SKM-1 treated with dmso at 0.1 percent for 144 hours (cell line): ENCODE measurements around the gene NFATC3.

Experiments used
- DNase-seq: peaks from one replicate; lab custom pipeline; 2025; ENCODE audit not compliant: unreplicated experiment; lab: John Stamatoyannopoulos, UW

NFATC3 gene

DNA sequence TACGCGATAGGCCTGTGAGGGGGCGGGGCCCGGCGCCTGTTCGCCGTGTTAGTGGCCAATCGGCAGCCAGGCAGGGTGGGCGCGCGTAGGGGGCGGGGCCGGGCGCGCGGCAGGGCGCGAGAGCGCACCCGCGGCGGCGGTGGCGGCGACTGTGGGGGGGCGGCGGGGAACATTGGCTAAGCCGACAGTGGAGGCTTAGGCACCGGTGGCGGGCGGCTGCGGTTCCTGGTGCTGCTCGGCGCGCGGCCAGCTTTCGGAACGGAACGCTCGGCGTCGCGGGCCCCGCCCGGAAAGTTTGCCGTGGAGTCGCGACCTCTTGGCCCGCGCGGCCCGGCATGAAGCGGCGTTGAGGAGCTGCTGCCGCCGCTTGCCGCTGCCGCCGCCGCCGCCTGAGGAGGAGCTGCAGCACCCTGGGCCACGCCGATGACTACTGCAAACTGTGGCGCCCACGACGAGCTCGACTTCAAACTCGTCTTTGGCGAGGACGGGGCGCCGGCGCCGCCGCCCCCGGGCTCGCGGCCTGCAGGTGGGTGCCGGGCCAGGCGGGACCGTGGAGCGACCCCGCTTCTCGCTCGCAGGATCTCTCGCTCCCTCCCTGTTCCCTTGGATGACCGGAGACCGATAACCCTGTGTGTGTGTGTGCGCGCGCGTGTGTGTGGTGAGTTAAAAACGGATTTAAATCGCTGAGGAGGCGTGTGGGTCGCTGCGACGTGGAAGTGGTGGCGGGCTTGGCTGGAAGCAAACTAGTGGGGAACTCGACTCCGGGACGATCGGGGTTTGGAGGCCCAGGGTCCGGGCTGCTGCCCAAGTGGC, at the start of gene NFATC3:
Gene NFATC3, plus strand, starts transcription at position 112 of the 813 bp plus-strand sequence. Its CDS starts 312 bp downstream, at position 424.
- DNase-seq = peak; percentile 91

DNA sequence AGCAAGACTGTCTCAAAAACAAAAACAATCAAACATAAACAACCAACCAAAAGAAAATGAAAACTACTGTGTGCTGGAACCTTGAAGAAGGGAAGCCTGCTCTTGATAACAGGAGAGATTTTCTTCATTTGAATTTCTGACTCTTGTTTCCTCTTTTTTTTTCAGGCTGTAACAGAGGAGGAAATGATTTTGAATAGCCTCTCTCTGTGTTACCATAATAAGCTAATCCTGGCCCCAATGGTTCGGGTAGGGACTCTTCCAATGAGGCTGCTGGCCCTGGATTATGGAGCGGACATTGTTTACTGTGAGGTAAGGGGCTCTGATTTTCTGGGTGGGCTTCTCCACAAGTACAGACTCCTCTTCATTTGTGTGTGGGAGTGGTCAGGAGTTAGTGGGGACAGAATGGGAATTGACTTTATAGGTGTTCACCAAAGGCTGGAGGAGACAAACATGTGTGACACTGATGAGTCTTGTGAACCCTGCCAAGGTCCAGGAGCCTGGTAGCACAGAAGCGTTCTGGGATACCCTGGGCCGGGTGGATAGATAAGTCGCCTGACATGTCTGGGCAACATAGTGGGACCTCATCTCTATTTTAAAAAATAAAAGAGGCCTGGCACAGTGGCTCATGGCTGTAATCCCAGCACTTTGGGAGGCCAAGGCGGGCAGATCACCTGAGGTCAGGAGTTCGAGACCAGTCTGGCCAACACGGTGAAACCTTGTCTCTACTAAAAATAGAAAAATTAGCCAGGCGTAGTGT, 47.2 kb upstream of the NFATC3 start:
- DNase-seq = peak; percentile 10

DNA sequence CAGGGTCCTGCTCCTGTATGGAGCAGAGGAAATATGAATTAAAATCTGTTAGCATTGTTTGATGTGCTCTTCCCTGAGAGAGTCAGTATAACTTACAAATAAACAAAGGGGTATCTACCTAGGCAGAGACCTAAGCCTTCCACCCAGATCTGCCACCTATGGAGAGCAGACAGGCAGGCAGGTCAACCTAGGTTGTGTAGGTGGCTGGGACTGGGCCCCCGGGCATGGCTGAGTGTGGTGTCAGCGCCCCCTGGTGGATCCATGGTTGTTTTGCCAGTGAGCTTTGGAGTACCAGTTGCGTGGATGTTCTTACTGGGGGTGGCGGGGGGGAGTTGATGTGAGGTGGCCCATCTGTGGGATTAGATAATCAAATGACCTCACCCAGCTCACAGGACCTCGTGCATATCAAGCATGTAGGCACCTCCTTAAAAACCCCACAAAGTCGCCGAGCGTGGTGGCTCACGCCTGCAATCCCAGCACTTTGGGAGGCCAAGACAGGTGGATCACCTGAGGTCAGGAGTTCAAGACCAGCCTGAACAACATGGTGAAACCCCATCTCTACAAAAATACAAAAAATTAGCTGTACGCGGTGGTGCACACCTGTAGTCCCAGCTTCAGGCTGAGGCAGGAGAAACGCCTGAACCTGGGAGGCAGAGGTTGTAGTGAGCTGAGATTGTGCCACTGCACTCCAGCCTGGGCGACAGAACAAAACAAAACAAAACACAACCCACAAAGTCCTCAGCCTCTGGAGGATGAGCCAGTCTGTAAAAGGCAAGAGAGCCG, 44.5 kb upstream of the NFATC3 start:
- DNase-seq = peak; percentile 58

DNA sequence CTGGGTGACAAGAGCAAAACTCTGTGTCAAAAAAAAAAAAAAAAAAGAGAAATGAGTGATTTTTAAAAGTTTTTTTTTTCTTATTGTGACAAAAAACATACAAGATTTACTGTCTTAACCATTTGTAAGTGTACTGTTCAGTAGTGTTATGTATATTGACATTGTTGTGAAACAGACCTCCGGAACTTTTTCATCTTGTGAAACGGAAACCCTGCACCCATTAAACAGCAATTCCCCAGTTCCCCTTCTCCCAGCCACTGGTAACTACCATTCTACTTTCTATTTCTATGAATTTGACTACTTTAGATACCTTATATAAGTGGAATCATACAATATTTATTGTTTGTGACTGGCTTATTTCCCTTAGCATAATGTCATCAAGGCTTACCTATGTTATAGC, 43.4 kb upstream of the NFATC3 start:
- no peak for DNase-seq

DNA sequence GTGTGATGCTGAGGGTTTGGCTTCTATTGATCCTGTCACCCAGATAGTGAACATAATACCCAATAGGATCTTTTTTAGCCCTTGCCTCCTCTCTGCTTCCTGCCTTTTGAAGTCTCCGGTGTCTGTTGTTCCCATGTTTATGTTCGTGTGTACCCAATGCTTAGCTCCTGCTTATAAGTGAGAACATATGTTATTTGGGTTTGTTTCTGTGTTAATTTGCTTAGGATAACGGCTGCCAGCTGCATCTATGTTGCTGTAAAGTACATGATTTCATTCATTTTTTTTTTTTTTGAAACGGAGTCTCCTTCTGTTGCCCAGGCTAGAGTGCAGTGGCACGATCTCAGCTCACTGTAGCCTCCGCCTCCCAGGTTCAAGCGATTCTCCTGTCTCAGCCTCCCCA, 39.1 kb upstream of the NFATC3 start:
- no peak for DNase-seq

DNA sequence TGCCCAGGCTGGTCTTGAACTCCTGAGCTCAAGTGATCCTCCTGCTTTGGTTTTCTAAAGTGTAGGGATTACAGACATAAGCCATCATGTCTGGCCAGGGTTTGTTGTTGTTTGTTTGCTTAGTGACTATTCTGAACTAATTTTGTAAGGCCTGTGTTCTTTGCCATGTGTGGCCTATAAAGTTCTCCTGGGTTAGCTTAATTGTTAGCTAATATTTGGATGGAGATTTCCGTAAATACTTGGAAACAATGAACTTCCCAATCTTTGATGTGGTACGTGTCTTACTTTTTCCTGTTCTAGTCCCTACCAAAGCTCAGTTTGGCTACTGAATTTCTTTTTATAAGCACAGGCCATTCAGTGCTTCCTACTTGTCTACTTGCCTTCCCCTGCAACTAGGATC, 37.2 kb upstream of the NFATC3 start:
- DNase-seq = no peak

DNA sequence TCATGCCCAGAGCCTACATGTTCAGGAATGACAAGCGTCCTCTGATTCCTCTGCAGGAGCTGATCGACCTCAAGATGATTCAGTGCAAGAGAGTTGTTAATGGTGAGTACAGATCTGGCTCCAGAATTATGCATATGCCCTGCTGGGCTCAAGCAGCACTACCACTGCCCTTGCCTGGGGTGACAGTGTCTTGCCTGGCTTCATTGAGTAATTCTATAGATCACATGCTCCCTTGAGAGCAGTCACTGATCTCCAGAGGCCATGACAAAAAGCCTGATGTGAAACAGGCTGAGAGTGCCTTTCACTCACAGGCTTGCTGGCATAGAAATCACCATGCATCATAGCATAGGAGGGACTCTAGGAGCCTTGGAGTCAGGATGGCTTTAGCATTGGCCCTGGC, 35.7 kb upstream of the NFATC3 start:
- DNase-seq = no peak

DNA sequence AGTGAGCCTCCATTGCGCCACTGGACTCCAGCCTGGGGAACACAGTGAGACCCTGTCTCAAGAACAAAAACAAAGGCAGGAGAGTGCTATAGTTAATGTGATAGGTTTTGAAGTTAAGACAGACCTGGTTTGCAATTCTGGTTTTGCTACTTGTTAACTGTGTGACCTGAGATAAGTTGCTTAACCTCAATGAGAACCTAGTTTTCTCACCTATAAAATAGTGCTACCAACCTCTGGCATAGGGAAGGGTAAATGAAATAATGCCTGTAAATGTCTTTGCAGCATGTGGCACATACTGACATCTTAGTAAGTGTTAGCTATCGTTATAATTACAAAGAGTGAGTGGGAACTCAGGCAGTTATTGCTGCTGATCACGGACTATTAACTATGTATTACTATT, 29.8 kb upstream of the NFATC3 start:
- no peak for DNase-seq

DNA sequence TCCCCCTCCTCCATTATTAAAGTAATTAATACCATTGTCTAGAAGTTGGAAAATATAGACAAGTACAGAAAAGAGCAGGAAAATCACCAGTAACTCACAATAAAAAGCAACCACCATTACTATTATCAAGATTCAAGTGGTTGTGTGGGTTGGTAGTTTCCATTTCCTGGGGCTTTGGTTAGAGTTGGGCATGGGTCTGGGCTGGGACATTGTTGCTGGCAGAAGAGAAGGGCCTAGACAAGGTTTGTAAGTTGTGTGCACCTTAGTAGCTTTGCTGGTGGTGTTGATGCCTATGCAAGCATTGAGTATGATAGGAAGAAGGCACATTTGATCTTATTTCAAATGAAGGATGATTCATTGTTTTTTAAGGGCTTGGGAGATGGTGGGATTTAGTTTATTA, 25.4 kb upstream of the NFATC3 start:
- DNase-seq = no peak

DNA sequence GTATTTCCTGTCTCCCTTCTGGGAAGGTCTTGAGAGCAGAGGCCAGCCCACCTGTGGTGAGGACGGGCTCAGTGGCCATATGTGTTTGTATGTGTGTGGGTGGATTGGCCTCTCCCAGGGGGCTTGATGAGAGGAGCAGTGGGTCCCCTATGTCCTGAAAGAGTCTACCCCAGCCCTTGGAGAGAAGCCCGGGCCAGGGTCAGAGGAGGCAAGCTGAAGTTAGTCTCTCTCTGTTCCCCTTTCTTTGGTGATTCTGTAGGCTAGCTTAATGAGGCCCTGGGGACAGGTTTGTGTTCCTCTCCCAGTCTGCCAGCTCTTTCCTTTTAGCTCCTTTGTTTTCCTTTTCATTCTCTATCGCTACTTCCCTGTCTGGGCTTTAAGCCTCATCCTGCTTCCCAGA, 23.8 kb upstream of the NFATC3 start:
- DNase-seq = no peak

DNA sequence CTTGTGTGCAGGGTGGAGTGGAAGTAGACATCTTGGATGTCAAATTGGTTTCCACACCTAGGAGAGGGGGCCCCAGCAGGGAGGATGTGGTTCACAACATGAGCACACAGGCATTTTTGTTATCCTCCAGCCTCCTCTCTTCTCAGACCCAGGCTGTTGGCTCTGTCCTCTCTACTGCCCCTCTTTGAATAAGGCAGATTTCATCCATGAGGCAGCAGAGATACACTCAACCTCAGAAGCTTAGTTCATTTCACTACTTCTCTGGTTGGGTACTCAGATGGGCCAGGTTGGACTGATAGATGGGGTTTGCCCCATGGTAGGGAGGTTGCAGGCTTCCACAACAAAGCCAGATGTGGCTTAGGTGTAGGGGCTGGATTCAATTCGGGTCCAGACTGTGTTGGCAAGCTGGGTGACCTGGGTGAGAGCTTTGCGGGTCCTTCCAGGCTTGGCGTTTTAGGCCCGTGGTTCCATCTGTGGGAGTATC, 22.2 kb upstream of the NFATC3 start:
- no peak for DNase-seq

DNA sequence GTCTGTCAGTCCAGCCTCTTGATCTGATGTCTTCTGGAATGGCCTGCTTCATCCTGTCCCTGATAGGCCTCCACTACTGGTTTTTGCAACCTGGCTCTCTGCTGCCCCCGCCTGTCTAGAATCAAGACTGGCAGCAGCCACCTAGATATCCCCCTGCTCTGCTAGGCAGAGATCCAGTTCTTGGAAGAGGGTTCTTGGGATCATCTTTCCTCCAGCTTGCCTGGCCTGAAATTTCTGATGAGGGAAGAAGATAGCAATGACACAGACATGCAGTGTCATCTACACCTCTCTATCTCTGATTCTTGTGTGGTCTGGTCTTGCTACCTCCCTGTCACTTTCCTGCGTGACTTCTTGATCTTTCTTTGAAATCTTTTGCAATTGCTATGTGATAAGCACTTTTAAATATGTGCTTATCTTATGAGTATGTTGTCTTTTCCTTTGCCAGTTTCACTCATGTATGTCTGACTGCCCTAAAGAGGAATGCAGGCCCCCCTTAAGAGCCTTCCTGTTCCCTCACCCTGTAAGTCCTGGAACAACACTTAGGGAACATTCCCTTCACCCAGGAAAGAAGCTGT, 20.3 kb upstream of the NFATC3 start:
- DNase-seq = peak; percentile 62

DNA sequence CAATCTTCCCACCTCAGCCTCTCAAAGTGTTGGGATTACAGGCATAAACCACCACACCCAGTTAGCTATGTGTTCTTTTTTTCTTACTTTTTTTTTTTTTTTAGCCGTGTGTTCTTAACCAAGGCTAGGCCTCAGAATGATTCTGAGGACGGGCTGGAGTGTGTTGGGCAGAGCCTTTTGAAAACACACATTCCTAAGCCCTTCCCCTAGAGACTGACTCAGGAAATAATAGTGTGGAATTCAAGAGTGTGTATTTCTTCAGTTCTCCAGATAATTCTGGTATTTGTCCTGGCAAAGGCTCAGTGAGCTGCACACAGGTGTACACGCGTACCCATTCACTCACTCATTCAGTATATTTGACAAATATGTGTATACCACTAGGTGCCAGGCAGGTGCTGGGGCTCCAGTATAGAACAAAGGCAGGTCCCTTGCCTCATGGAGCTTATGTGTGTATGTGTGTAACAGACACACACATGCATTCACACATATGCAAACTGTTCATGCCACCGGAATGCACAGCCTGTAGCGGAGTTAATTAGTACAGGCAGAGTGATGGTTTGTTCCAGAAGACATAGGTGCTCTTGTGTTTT, 19.4 kb upstream of the NFATC3 start:
- no peak for DNase-seq

DNA sequence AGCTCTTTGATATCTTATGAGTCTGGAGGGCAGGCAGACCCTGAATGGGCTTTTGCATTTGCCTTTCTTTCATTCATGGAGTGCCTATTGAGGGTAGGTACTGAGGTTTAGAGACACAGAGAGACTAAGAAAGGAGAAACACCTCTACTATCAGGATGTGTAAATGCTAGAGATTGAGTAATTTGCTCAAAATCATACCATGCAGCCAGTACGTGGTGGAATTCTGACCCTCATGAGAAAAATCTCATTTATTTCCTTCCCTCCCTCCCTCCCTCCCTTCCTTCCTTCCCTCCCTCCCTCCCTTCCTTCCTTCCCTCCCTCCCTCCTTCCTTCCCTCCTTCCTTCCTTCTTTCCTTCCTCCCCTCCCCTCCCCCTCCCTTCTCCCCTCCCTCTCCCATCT, 18.4 kb upstream of the NFATC3 start:
- DNase-seq = no peak

DNA sequence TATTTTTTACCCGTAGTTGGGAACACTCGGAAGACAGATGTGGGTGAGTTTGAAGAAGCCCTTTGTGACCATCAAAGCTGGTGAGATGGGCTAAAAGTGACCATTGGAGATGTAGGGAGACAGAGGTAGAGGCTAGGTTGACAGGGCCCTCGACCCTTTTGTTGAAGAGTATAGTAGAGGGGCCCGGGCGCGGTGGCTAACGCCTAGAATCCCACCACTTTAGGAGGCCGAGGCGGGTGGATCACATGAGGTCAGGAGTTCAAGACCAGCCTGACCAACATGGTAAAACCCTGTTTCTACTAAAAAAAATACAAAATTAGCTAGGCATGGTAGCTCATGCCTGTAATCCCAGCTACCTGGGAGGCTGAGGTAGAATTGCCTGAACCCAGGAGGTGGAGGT, 16.2 kb upstream of the NFATC3 start:
- no peak for DNase-seq

DNA sequence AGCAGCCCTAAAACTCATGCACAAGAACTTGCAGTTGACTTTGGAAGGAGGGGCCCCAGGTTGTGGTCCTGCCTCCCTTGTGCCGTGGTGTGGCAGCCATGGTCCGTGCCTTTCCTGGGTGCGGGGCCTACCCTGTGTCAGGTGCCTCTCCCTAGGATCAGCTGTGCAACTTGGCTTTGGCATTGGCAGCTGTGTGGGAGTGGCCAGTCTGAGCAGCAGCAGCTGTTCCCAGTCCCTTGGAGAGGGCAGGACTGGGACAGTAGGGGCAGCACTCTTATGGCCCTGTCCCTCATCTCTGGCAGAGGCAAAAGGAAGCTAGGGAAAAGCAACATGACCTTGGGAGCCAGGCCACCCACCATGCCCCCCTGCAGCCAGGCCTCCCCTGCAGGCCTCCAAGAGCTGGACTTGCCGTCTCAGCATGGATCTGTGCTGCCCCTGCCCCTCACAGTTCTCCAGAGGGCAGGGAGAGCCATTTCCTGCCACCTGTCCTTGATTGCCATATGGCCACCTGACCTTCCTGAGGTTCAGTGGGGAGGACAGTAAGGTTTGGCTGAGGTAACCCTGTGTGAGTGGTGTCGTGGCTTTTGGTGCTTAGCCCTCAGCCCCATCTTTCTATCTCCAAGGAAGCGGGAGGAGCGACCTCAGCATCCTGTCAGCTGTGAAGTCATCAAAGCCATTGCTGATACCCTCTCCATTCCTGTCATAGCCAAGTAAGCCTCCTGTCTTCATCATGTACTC, 15.5 kb upstream of the NFATC3 start:
- DNase-seq = no peak

DNA sequence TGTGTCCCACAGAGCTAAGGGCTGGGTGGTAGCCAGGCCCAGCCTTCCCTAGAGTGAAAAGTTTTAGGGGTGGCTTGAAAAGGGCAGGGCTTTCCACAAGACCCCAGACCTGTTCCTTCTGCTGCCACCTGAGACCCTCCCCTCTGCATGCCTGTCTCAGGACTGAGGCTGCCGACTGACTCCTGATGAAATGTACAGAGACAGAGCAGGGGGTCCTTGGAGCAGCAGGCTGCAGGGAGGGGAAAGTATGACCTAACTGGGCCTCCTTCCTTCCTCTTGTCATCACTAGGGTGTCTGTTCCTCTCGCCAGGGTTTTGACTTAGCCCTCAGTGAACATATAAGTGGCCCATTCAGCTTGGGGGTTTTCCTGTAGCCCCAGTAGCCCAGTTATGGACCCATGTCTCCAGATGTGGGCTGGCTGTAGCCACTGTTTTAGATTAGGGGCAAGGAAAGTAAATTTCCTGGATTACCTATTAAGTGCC, 14.9 kb upstream of the NFATC3 start:
- no peak for DNase-seq

DNA sequence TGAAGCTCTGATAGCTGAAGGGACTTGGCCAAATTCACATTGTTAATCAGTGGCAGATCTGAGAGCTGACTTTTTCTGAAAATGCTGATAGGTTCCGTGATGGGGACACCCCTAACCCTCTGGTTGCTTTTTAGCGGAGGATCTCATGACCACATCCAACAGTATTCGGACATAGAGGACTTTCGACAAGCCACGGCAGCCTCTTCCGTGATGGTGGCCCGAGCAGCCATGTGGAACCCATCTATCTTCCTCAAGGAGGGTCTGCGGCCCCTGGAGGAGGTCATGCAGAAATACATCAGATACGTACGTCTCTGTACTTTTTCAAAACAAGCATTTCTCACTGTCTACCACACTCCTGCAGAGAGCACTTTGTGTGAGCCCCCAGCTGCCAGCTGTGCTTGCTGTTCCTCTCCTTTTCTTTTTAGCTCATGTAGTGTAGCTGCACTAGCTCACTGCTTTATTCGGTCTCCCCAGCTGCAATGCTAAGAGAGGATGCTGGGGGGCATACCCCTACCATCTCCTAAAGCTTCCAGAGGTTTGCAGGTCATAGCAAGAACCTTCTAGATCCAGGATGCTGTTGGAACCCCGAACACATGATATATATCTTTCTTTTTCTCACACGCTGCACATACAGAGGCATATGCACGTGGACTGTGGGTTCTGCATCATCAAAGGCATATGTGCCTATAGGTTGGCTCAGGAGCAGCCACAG, 14.2 kb upstream of the NFATC3 start:
- no peak for DNase-seq

DNA sequence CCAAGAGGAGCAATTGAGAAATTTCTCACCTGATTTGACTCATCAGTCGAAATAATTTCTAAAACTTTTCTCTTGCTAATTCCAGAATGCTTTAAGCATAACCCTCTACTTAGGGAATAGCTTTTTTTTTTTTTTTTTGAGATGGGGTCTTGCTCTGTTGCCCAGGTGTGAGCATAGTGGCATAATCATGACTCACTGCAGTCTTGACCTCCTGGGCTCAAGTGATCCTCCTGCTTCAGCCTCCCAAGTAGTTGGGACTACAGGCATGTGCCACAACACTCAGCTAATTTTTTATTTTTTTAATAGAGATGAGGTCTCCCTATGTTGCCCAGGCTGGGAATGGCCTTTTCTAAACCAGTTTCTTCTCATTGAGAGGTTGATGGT, 13.7 kb upstream of the NFATC3 start:
- DNase-seq = no peak
